GM12878 (cell line): Measurements from ENCODE around the gene CTSE.

ENCODE experiments used
- CEBPB ChIP-seq, 2 experiments: fragments of 150-350 bp in 1 of 2; IDR thresholded peaks; 2 replicates each; pipeline ENCODE4 v1.6.1; 2012 to 2014; ENCODE audit warnings: low read depth in 2 of 2, low read length in 2 of 2, borderline replicate concordance in 1 of 2, inconsistent platforms in 1 of 2
- CHD2 ChIP-seq: IDR thresholded peaks from 2 replicates; pipeline ENCODE4 v1.6.1; 2011; ENCODE audit warnings: low read depth, low read length, improper control_type of control experiment, borderline replicate concordance
- CTCF ChIP-seq, 3 experiments: IDR thresholded peaks in 2 of 3; conservative IDR thresholded peaks in 1 of 3; 2 replicates each; pipeline ENCODE4 v1.5.1; 2011; ENCODE audit warnings: low read depth in 3 of 3, low read length in 3 of 3, mild to moderate bottlenecking in 3 of 3, control low read depth in 2 of 3, moderate library complexity in 2 of 3, inconsistent platforms in 1 of 3, mixed read lengths in 1 of 3; ENCODE audit not compliant: control insufficient read depth in 2 of 3, insufficient read depth in 1 of 3; ENCODE audit errors: extremely low read depth in 1 of 3
- ELK1 ChIP-seq: IDR thresholded peaks from 2 replicates; pipeline ENCODE4 v1.6.1; 2012; ENCODE audit warnings: low read depth, low read length, improper control_type of control experiment
- FOS ChIP-seq: IDR thresholded peaks from 3 replicates; pipeline ENCODE4 v1.6.1; 2011; ENCODE audit warnings: borderline replicate concordance; ENCODE audit not compliant: insufficient read length; ENCODE audit errors: extremely low read depth
- POLR2A ChIP-seq: IDR thresholded peaks from 2 replicates; pipeline ENCODE4 v1.6.1; 2011; ENCODE audit warnings: low read depth, mild to moderate bottlenecking, low read length
- REST ChIP-seq: IDR thresholded peaks from 2 replicates; pipeline ENCODE4 v1.6.1; 2012; ENCODE audit warnings: mild to moderate bottlenecking, low read depth, low read length
- SP1 ChIP-seq: IDR thresholded peaks from one replicate; pipeline ENCODE4 v1.6.1; 2011; ENCODE audit warnings: low read depth, low read length
- TAF1 ChIP-seq: IDR thresholded peaks from 2 replicates; pipeline ENCODE4 v1.6.1; 2011; ENCODE audit warnings: mild to moderate bottlenecking, low read depth, low read length, borderline replicate concordance
- USF2 ChIP-seq: IDR thresholded peaks from 2 replicates; pipeline ENCODE4 v1.6.1; 2011; ENCODE audit warnings: low read depth, low read length, improper control_type of control experiment, borderline replicate concordance
- ZBED1 ChIP-seq: IDR thresholded peaks from 2 replicates; pipeline ENCODE4 v1.6.1; 2016; ENCODE audit warnings: borderline replicate concordance
- ZNF217 ChIP-seq: fragments of 450-650 bp; IDR thresholded peaks from 2 replicates; pipeline ENCODE4 v1.6.1; 2017; ENCODE audit warnings: antibody characterized with exemption, mild to moderate bottlenecking

- TF ChIP-seq USF2 (no peak), ZBED1 (no peak), SP1 (no peak), CHD2 (no peak), POLR2A (peak; percentile 56; the same call in 1 of the 2 replicates), FOS (no peak), ELK1 (no peak), ZNF217 (no peak), CTCF (IDR thresholded peaks at IDR 0.05 in 2 of 3, conservative IDR thresholded peaks at IDR 0.05 in 1 of 3; ENCODE audit: control insufficient read depth in 2 of 3, extremely low read depth in 1 of 3, insufficient read depth in 1 of 3, low read depth in 3 of 3, low read length in 3 of 3) (no peak), CEBPB (IDR thresholded peaks at IDR 0.05; ENCODE audit: borderline replicate concordance in 1 of 2, low read depth in 2 of 2, low read length in 2 of 2) (no peak), REST (no peak), TAF1 (no peak)
Observed at GRCh38 chr1:206062464-206062863, 38.8 kb upstream of the CTSE start.
